NCI-H226 (cell line): ENCODE measurements around the gene LRP11.

Source experiments
- DNase-seq: peaks from one replicate; pipeline ENCODE4 v3.0.0-alpha.2; 2015

Gene LRP11

DNA sequence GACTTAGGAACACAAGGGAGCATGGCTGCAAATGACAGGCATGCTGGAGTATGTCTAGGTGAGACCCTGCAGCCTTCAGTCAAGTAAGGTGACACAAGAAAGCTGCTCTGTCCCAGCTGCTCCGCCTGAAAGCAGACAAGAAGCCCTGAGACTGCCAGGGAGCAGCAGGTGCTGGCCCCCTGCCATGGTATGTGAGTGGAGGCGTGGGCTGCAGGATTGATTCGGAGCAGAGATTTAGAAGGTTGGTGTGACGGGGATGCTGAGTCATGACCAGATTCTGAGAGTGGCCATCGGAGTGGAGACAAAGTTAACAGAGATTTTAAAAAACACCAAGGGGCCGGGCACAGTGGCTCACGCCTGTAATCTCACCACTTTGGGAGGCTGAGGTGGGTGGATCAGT, 17.8 kb downstream of the LRP11 start:
- DNase-seq, result peak; percentile 86

DNA sequence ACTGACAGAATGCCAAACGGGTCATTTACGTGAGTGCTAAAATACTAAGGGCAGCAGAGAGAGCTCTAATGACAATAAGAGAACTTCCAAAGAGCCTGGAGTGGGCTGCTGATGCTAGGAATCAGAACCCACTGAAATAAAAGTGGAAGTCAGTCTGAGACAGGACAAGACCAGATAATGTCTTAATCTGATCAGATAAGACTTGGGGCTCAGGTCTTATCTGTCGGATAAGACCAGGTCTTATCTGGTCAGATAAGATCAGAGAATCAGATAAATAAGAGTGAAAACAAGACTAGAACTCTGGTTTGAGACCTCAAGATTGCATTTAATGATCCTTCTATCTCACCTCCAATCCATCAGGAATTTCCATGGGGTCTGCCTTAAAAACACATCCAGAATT, 18.6 kb downstream of the LRP11 start:
- DNase-seq, result no peak

- DNase-seq, result no peak
Observed at GRCh38 chr6:149844480-149844879, 19.7 kb downstream of the LRP11 start.

DNA sequence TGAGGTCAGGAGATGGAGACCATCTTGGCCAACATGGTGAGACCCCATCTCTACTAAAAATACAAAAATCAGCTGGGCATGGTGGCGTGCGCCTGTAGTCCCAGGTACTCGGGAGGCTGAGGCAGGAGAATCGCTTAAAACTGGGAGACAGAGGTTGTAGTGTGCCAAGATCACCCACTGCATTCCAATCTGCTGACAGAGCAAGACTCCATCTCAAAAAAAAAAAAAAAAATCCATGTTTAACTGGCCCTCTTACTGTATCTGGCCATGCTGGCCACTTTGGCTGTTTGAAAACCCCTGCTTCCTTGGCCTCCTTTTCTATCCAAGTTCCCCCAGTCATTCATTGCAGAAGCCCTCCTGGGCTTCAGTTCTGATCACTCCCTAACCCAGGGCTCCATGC, 20.1 kb downstream of the LRP11 start:
- peak; percentile 56 for DNase-seq

GRCh38 chr6:149843051-149843633, 21.0 kb downstream of the LRP11 start:
- DNase-seq, result peak; percentile 38

- DNase-seq, result no peak
Observed at GRCh38 chr6:149842331-149842730, 21.8 kb downstream of the LRP11 start.

- DNase-seq, result peak; percentile 63
Observed at GRCh38 chr6:149840345-149841075, 23.6 kb downstream of the LRP11 start.

DNA sequence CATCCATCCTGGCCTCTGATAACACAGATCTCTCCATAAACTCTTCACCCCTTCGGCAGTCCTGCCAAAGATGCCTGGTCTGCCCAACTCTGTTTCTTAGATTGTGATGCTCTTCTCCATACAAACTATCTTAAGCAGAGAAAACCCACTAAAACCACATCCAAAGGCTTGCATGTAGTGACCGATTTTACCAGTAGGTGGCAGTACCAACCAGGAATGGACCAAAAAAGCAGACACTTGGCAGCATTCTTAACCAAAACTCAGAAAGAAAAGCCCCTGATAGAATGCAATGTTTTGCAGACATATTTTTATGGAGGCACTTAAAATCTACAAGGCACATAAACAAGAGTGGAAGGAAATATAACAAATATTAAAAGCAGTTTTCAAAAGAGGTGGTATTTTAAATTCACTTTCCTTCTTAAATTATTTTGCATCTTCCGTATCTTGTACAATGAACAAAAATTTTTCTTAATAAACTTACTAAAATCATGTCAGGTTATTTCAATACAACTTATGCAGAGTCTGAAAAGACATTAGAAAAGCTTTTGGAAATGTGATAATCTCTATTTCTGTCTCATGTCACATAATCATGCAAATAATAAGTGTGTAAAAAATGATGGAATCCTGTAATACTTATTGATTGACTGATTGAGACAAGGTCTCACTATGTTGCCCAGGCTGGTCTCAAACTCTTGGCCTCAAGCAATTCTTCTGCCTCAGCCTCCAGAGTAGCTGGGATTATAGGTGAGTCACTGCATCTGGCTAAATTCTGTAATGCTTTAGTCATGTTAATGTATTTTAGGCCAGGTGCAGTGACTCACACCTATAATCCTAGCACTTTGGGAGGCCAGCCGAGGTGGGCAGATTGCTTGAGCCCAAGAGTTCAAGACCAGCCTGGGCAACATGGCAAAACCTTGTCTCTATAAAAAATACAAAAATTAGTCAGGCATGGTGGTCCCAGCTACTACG, 29.4 kb downstream of the LRP11 start:
- DNase-seq, result peak; percentile 70

DNA sequence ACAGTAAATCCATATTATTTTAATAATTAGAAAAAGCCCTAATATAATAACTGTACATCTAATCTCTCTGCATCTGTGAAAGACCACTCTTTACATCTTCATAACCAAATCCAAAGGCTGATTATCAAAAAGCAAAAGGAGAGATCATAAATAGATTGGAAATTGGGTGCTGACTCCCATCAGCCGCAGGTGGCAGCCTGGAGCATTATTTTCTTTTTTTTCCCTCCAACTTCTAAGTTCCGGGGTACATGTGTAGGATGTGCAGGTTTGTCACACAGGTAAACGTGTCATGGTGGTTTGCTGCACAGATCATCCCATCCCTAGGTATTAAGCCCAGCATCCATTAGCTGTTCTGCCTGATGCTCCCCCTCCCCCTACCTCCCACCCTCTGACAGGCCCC, 30.5 kb downstream of the LRP11 start:
- no peak for DNase-seq

DNA sequence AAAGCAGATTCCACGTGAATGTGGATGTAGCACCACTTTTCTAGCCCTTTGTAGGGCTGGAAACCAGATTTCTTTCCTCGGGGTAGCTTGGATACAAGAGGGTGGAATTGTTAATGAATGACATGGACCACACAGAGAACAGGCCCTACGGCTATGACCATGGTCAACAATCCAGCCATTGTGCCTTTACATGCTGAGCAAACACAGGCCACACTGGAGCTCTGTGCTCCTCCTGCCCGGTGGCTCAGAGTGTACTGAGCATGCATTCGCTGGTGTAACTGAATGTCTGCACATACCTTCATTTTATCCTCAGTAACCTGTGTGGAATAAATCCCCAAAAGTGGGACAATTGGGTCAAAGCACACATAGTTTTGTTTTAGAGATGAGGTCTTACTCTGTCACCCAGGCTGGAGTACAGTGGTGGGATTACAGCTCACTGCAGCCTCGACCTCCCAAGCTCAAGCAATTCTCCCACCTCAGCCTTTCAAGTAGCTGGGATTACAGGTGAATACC, 32.8 kb downstream of the LRP11 start:
- no peak for DNase-seq

- DNase-seq, result no peak
Observed at GRCh38 chr6:149830731-149831307, 33.3 kb downstream of the LRP11 start.

DNA sequence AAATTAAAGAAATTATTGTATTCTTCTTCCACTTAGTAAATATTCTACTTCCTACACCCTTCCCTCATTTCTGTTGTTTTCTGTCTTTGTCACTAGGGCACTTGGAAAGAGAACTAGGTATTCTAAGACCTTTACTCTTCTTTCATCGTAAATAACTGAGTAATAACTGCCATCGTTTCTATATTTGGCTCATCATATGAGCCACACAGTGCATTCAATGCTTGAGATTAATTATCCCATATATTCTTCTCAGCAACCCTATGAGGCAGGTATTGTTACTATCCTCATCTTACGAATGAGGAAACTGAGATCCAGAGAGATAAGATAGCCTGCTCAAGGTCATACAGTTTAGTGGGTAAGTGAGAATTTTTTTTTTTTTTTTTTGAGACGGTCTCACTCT, 38.9 kb downstream of the LRP11 start:
- no peak for DNase-seq

- no peak for DNase-seq
Observed at GRCh38 chr6:149823013-149823412, 41.1 kb downstream of the LRP11 start.

GRCh38 chr6:149821492-149821891, 42.7 kb downstream of the LRP11 start:
- DNase-seq, result no peak

DNA sequence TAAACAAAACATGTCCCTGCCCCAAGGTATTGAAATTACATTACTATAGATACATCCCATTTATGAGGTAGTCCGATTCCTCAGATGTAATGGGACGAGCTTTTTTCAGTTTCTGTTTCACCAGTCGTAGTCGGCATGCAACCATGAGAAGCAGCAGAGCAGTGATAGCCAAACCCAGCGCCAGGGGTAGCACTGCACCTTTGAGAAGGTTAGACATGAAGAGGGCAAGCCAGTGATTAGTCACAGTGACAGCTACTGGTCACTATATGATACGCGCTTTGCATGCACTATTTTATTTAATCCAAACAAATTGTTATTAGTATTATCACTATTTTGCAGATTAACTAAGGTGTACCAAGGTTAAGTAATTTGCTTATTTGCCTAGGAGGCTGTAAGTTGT, 43.7 kb downstream of the LRP11 start:
- no peak for DNase-seq

- DNase-seq, result no peak
Observed at GRCh38 chr6:149815788-149816187, 48.4 kb downstream of the LRP11 start.

DNA sequence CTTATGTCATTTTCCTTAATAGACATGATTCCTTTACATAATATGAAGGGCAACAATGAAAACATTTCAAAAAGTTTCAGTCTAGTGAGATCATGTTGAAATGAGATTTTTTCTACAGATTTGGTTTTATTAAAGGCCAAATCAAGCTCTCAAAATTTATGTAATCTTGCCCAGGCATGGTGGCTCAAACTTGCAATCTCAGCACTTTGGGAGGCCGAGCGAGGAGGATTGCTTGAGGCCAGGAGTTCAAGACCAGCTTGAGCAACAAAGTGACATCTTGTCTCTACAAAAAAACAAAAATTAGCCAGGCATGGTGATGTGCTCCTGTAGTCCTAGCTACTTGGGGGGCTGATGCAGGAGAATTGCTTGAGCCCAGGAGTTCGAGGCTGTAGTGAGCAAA, 50.8 kb downstream of the LRP11 start:
- DNase-seq, result no peak

DNA sequence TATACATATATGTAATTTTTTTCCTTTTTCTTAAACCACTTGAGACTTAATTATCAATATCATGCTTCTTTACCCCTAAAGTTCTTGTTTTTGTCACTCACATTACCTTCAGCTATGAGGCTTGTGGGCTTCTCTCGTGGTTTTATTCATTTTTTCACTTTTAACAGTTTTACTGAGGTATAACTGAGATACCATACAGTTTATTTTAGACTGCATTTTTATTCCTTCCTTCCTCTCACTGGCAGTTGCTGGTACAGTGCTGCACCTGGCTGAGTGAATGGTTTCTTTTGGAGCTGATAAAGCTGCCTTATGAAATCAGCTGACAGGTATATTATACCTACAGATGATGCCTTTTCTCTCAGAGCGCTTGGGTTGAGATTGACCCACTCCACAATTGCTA, 54.4 kb downstream of the LRP11 start:
- DNase-seq, result no peak

- no peak for DNase-seq
Observed at GRCh38 chr6:149806127-149806526, 58.0 kb downstream of the LRP11 start.

- no peak for DNase-seq
Observed at GRCh38 chr6:149783551-149783950, 80.6 kb downstream of the LRP11 start.

DNA sequence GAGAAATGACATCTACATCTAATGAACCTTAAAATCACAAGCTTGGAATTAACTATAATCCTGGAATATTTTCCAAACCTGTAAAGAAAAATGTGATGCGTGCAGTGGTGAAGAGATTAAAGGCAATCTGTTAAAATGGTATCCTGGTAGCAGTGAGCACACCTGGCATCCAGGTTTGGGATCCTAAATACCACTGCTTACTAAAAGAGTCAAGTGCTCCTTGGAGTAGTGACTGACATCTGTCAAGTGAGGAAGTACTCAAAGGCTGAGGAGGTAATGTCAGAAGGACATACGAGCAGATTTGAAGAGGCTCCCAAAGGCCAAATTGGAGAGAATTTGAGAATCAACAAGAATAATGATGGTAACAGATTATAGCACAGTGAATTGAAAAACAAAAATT, 81.8 kb downstream of the LRP11 start:
- DNase-seq, result no peak

- DNase-seq, result no peak
Observed at GRCh38 chr6:149781715-149782114, 82.4 kb downstream of the LRP11 start.

DNA sequence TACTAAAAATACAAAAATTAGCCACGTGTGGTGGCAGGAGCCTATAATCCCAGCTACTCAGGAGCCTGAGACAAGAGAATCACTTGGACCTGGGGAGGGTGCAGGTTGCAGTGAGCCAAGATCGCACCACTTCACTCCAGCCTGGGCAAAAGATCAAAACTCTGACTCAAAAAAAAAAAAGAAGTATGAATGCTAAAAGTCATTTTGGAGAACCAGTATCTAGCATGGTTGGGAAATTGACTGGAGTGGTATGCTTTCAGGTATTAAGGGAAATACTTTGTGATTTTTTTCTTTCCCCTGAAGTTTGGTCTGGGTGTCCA, 84.6 kb downstream of the LRP11 start:
- no peak for DNase-seq
